ENCODE data around the gene FRMPD1.

GRCh38 chr9:37656936-37657335, 6.2 kb downstream of the FRMPD1 start:
- TF ChIP-seq POU6F1 (CRISPR knock-in tag; IDR thresholded peaks at IDR 0.05; ENCODE audit: borderline replicate concordance, low read depth): no peak
- no peak for TF ChIP-seq RARB (CRISPR knock-in tag; IDR thresholded peaks at IDR 0.05)
- no peak for TF ChIP-seq ARNTL (CRISPR knock-in tag; IDR thresholded peaks at IDR 0.05; ENCODE audit: borderline replicate concordance, low read depth)
- no peak for TF ChIP-seq TOX (CRISPR knock-in tag; IDR thresholded peaks at IDR 0.05; ENCODE audit: borderline replicate concordance)
- no peak for TF ChIP-seq ESRRG (CRISPR knock-in tag; IDR thresholded peaks at IDR 0.05)
- no peak for TF ChIP-seq ZNF8 (CRISPR knock-in tag; IDR thresholded peaks at IDR 0.05)
- TF ChIP-seq GLIS3 (CRISPR knock-in tag; IDR thresholded peaks at IDR 0.05): no peak

All from SK-N-SH treated with all-trans-retinoic acid at 6 μM for 48 hours (cell line).